KOPT-K1 (cell line): ENCODE results near the gene EPHX1.
"Not testable (repeated sequence)": the region's sequence is repeated elsewhere in the genome, so short reads cannot be mapped to it uniquely, and the experiment has no call there.

Source experiments
- H3K27ac ChIP-seq: fragments of 200-600 bp; sonication (generic); 2 replicates; pipeline ENCODE4 v1.5.1; 2016; ENCODE audit warnings: antibody characterized with exemption, mild to moderate bottlenecking, low read depth, low read length; ENCODE audit not compliant: poor library complexity, severe bottlenecking
- H3K36me3 ChIP-seq: fragments of 200-600 bp; sonication (generic); 2 replicates; pipeline ENCODE4 v1.5.1; 2017; ENCODE audit warnings: antibody characterized with exemption, mild to moderate bottlenecking, low read length, moderate library complexity; ENCODE audit not compliant: insufficient read depth
- H3K9me3 ChIP-seq: fragments of 200-600 bp; sonication (generic); 2 replicates; pipeline ENCODE4 v1.5.1; 2017; ENCODE audit warnings: antibody characterized with exemption, low read length, mild to moderate bottlenecking; ENCODE audit not compliant: insufficient read depth, poor library complexity, severe bottlenecking

Gene EPHX1

GRCh38 chr1:225819346-225820192, 9.6 kb downstream of the EPHX1 start:
- Histone ChIP-seq H3K27ac (no peak overlapping the region), H3K36me3 (no peaks in the 10 kb centered on the region), H3K9me3 (no peaks in the 10 kb centered on the region)

- Histone ChIP-seq H3K27ac (no peak overlapping the region), H3K9me3 (no peaks in the 10 kb centered on the region), H3K36me3 (no peaks in the 10 kb centered on the region)
Measured at GRCh38 chr1:225820522-225821120, 10.7 kb downstream of the EPHX1 start.

- Histone ChIP-seq H3K9me3 (no peaks in the 10 kb centered on the region), H3K36me3 (no peaks in the 10 kb centered on the region), H3K27ac (no peak overlapping the region)
Measured at GRCh38 chr1:225822655-225823403, 12.9 kb downstream of the EPHX1 start.

- no peaks in the 10 kb centered on the region for H3K9me3 ChIP-seq
- no peak overlapping the region for H3K27ac ChIP-seq
- H3K36me3 ChIP-seq: no peaks in the 10 kb centered on the region
Measured at GRCh38 chr1:225823811-225824261, 13.9 kb downstream of the EPHX1 start.

- H3K36me3 ChIP-seq: no peaks in the 10 kb centered on the region
- H3K27ac ChIP-seq: no peak overlapping the region
Measured at GRCh38 chr1:225824533-225824941, 14.6 kb downstream of the EPHX1 start.

GRCh38 chr1:225825078-225825477, 15.2 kb downstream of the EPHX1 start:
- no peaks in the 10 kb centered on the region for H3K9me3 ChIP-seq
- H3K27ac ChIP-seq: no peak overlapping the region
- H3K36me3 ChIP-seq: no peaks in the 10 kb centered on the region

More at GRCh38 chr1:225824533-225824941, 14.6 kb downstream of the EPHX1 start:
- H3K9me3 ChIP-seq: no peaks in the 10 kb centered on the region

- Histone ChIP-seq H3K9me3 (no peaks in the 10 kb centered on the region), H3K27ac (no peak overlapping the region), H3K36me3 (no peaks in the 10 kb centered on the region)
Measured at GRCh38 chr1:225825607-225826007, 15.7 kb downstream of the EPHX1 start.

GRCh38 chr1:225827076-225827475, 17.2 kb downstream of the EPHX1 start:
- Histone ChIP-seq H3K27ac (no peak overlapping the region), H3K9me3 (no peaks in the 10 kb centered on the region)

GRCh38 chr1:225828706-225829345, 18.9 kb downstream of the EPHX1 start:
- Histone ChIP-seq H3K27ac (no peak overlapping the region), H3K9me3 (no peaks in the 10 kb centered on the region), H3K36me3 (no peaks in the 10 kb centered on the region)

More at GRCh38 chr1:225827076-225827475, 17.2 kb downstream of the EPHX1 start:
- H3K36me3 ChIP-seq: no peaks in the 10 kb centered on the region

GRCh38 chr1:225830841-225831240, 20.9 kb downstream of the EPHX1 start:
- Histone ChIP-seq H3K36me3 (no peaks in the 10 kb centered on the region), H3K9me3 (no peaks in the 10 kb centered on the region), H3K27ac (no peak overlapping the region)

- Histone ChIP-seq H3K36me3 (no peaks in the 10 kb centered on the region), H3K27ac (no peak overlapping the region), H3K9me3 (no peaks in the 10 kb centered on the region)
Measured at GRCh38 chr1:225834417-225835329, 24.7 kb downstream of the EPHX1 start.

- Histone ChIP-seq H3K9me3 (no peaks in the 10 kb centered on the region), H3K36me3 (no peaks in the 10 kb centered on the region), H3K27ac (no peak overlapping the region)
Measured at GRCh38 chr1:225835856-225836255, 25.9 kb downstream of the EPHX1 start.

GRCh38 chr1:225836296-225836695, 26.4 kb downstream of the EPHX1 start:
- not testable (repeated sequence) for H3K27ac ChIP-seq, H3K36me3 ChIP-seq

GRCh38 chr1:225838793-225839192, 28.9 kb downstream of the EPHX1 start:
- Histone ChIP-seq H3K27ac (no peak overlapping the region), H3K36me3 (no peaks in the 10 kb centered on the region)

More at GRCh38 chr1:225836296-225836695, 26.4 kb downstream of the EPHX1 start:
- not testable (repeated sequence) for H3K9me3 ChIP-seq

More at GRCh38 chr1:225838793-225839192, 28.9 kb downstream of the EPHX1 start:
- H3K9me3 ChIP-seq: no peaks in the 10 kb centered on the region
